Lung (tissue), 12 donors: Measurements from ENCODE around the gene UBE2L6. TPM values are rescaled to one million over a fixed set of nuclear protein-coding genes. Genes with fewer than 3 reads are reported as not detected.

Source experiments
- ATAC-seq: fragments of 200-7000 bp; cut with Tn5 transposase; one replicate; pipeline ENCODE4 v1.9.1; 2020; ENCODE audit warnings: moderate number of reproducible peaks; ENCODE audit not compliant: insufficient read depth, low FRiP score
- DNase-seq, 3 donors: peaks; one replicate each; pipeline ENCODE4 v3.0.0-alpha.2; 2013 to 2017
- H3K27ac ChIP-seq, 2 donors: one replicate each; pipeline ENCODE4 v1.5.1; 2013; ENCODE audit warnings: mild to moderate bottlenecking in 2 of 2, moderate library complexity in 2 of 2, control low read depth in 1 of 2, inconsistent platforms in 1 of 2, low read depth in 1 of 2, low read length in 1 of 2
- H3K27me3 ChIP-seq, 3 donors: one replicate each; pipeline ENCODE4 v1.5.1; 2013; ENCODE audit warnings: low read length in 2 of 3; ENCODE audit not compliant: control insufficient read depth in 3 of 3, insufficient read depth in 3 of 3
- H3K36me3 ChIP-seq, 4 donors: one replicate each; pipeline ENCODE4 v1.5.1; 2013; ENCODE audit warnings: low read length in 4 of 4, mild to moderate bottlenecking in 1 of 4, moderate library complexity in 1 of 4; ENCODE audit not compliant: control insufficient read depth in 4 of 4, insufficient read depth in 4 of 4
- H3K4me1 ChIP-seq, 5 donors: one replicate each; pipeline ENCODE4 v1.5.1; 2013; ENCODE audit warnings: low read length in 5 of 5, mild to moderate bottlenecking in 2 of 5, moderate library complexity in 1 of 5; ENCODE audit not compliant: control insufficient read depth in 5 of 5, insufficient read depth in 5 of 5
- H3K4me3 ChIP-seq: one replicate; pipeline ENCODE4 v1.5.1; 2013; ENCODE audit warnings: mild to moderate bottlenecking, control low read depth, moderate library complexity
- H3K9ac ChIP-seq, 2 donors: one replicate each; pipeline ENCODE4 v1.5.1; 2013; ENCODE audit warnings: low read length in 2 of 2, control low read depth in 1 of 2; ENCODE audit not compliant: insufficient read depth in 1 of 2
- H3K9me3 ChIP-seq, 4 donors: one replicate each; pipeline ENCODE4 v1.5.1; 2013; ENCODE audit warnings: low read length in 3 of 4, mild to moderate bottlenecking in 1 of 4, moderate library complexity in 1 of 4; ENCODE audit not compliant: control insufficient read depth in 4 of 4, insufficient read depth in 3 of 4
- CTCF ChIP-seq: IDR thresholded peaks from 2 replicates; pipeline ENCODE4 v1.5.1; 2012; ENCODE audit warnings: mild to moderate bottlenecking; ENCODE audit errors: control extremely low read depth, extremely low read depth
- WGBS, 2 donors: extraction: QIAGEN DNeasy Blood & Tissue Kit; methylation state at CpG; one replicate each; pipeline ENCODE4 v1.1.7; 2013; 5-methylcytosine and 5-hydroxymethylcytosine counted together
- polyA plus RNA-seq, 2 donors: library from polyadenylated mRNA; stranded (reverse); fragments of 200-250 nt; gene quantifications; one replicate each; pipeline ENCODE4 v1.2.1, GENCODE V29; 2013
- total RNA-seq, 2 donors: library from RNA; depleted of rRNA in 1 of 2; stranded (reverse); fragments of >200 nt in 1 of 2; gene quantifications; one replicate each; pipeline ENCODE4 v1.2.1, GENCODE V29; 2014 to 2021
- donor health status: control.
- donor health status: control.
- donor health status: Bipolar disorder and iron deficiency.
- donor health status: healthy.
- donor health status: DM: yes; HTN: yes; CAD: no.

Gene UBE2L6
- total and polyA plus RNA-seq, 4 donors: 38.9 to 129 (median 71.0) TPM

- no peak for ATAC-seq
- 64 to 67% methylated on average over 5 of the region's 5 CpGs for WGBS, 2 donors
Observed at GRCh38 chr11:57546869-57547475, 20.5 kb downstream of the UBE2L6 start.

GRCh38 chr11:57546451-57546850 lies 21.0 kb downstream of the UBE2L6 start:
- H3K27me3 ChIP-seq: no peaks in the 10 kb centered on the region
- no peak overlapping the region for H3K27ac ChIP-seq
- WGBS, 2 donors: 96 to 97% methylated on average over 7 of the region's 7 CpGs
- H3K36me3 ChIP-seq: peaks cover 0 to 28% (median 13%) of the 10 kb centered on the region in 4 donors
- ATAC-seq: no peak
- no peak overlapping the region for H3K9ac ChIP-seq
- H3K9me3 ChIP-seq: no peaks in the 10 kb centered on the region
- H3K4me3 ChIP-seq: no peak overlapping the region
- H3K4me1 ChIP-seq: no peaks in the 10 kb centered on the region
- no peak for DNase-seq
- TF ChIP-seq CTCF: no peak

More at GRCh38 chr11:57546869-57547475, 20.5 kb downstream of the UBE2L6 start:
- no peak for DNase-seq
- TF ChIP-seq CTCF: no peak
- Histone ChIP-seq H3K27me3 (no peaks in the 10 kb centered on the region), H3K9ac (no peak overlapping the region), H3K4me3 (no peak overlapping the region), H3K27ac (no peak overlapping the region), H3K9me3 (no peaks in the 10 kb centered on the region), H3K4me1 (no peaks in the 10 kb centered on the region), H3K36me3 (peaks cover 0 to 31% (median 17%) of the 10 kb centered on the region in 4 donors)

DNA sequence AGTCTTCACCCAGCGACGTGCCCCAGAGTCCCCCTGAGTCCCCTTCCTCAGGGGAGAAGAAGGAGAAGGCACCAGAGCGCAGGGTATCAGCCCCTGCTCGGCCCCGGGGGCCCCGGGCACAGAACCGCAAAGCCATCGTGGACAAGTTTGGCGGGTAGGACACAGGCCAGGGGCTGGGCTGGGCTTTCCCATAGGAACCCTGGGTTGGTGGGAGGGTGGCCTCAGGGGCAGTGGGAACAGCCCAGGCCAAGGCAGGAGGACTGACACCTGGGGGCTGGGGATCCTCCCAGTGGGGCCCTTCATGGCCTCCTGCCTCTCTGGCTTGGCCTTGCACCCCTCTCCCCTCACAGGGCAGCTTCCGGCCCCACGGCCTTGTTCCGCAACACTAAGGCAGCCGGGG lies 21.6 kb downstream of the UBE2L6 start:
- no peak overlapping the region for H3K27ac ChIP-seq
- H3K9me3 ChIP-seq: no peaks in the 10 kb centered on the region
- H3K36me3 ChIP-seq: peaks cover 0 to 25% (median 12%) of the 10 kb centered on the region in 4 donors
- H3K4me3 ChIP-seq: no peak overlapping the region
- WGBS, 2 donors: 94% methylated on average over 12 to 13 of the region's 13 CpGs
- no peaks in the 10 kb centered on the region for H3K27me3 ChIP-seq
- no peak overlapping the region for H3K9ac ChIP-seq
- TF ChIP-seq CTCF: no peak
- no peak for ATAC-seq
- no peaks in the 10 kb centered on the region for H3K4me1 ChIP-seq
- DNase-seq: no peak

DNA sequence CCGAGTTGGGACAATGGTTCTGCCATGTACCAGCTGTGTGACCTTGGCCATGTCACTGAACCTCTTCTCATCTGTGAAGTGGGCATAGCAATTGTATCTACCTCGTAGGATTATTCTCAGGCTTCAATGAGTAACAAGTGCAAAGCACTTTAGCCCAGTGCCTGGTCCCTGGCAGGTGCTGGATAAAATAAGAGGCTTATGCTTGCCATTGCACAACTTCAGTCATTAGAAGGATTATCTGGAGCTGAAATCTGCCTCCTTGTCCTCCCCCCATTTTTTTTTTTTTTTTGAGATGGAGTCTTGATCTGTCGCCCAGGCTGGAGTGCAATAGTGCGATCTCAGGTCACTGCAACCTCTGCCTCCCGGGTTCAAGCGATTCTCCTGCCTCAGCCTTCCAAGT lies 22.9 kb downstream of the UBE2L6 start:
- Histone ChIP-seq H3K27ac (no peak overlapping the region), H3K36me3 (peaks cover 0 to 15% (median 4%) of the 10 kb centered on the region in 4 donors), H3K4me1 (no peaks in the 10 kb centered on the region), H3K4me3 (no peak overlapping the region), H3K27me3 (no peaks in the 10 kb centered on the region), H3K9me3 (no peaks in the 10 kb centered on the region), H3K9ac (no peak overlapping the region)
- 81 to 89% methylated on average over 6 of the region's 6 CpGs for WGBS, 2 donors
- no peak for ATAC-seq
- no peak for DNase-seq
- no peak for TF ChIP-seq CTCF
